Esophagus muscularis mucosa (tissue), 4 donors: ENCODE data around the gene STUM. TPM values are rescaled to one million over a fixed set of nuclear protein-coding genes. Genes with fewer than 3 reads are reported as not detected.
A peak's percentile ranks its signal among the peaks of the same experiment; 100 is the strongest.

Source experiments
- DNase-seq: peaks from one replicate; pipeline ENCODE4 v3.0.0-alpha.2; 2017; ENCODE audit errors: extremely low spot score
- H3K27ac ChIP-seq, 4 donors: fragments of 200-600 bp; sonication (generic); replicated peaks in 1 of 4; 1 replicate in 3 of 4; 2 replicates in 1 of 4; pipeline ENCODE4 v1.5.1; 2016 to 2019; ENCODE audit warnings: mild to moderate bottlenecking in 1 of 4
- H3K27me3 ChIP-seq, 4 donors: fragments of 200-600 bp; sonication (generic); one replicate each; pipeline versions ENCODE4 v1.5.1 to v1.6.0; 2016 to 2019
- H3K36me3 ChIP-seq, 4 donors: fragments of 200-600 bp; sonication (generic); one replicate each; pipeline ENCODE4 v1.5.1; 2016 to 2019
- H3K4me1 ChIP-seq, 4 donors: fragments of 200-600 bp; sonication (generic); one replicate each; pipeline ENCODE4 v1.5.1; 2016 to 2019
- H3K4me3 ChIP-seq, 4 donors: fragments of 200-600 bp; sonication (generic); 1 replicate in 2 of 4; 2 replicates in 2 of 4; pipeline ENCODE4 v1.5.1; 2016 to 2019; ENCODE audit warnings: mild to moderate bottlenecking in 4 of 4, moderate library complexity in 1 of 4
- H3K9me3 ChIP-seq, 4 donors: fragments of 200-600 bp; sonication (generic); 1 replicate in 3 of 4; 2 replicates in 1 of 4; pipeline ENCODE4 v1.5.1; 2016 to 2019
- CTCF ChIP-seq, 3 experiments: fragments of 200-600 bp in 2 of 3; fragments of 450-650 bp in 1 of 3; sonication (generic) in 2 of 3; IDR thresholded peaks; one replicate each; pipeline ENCODE4 v1.5.1; 2017 to 2019; ENCODE audit warnings: antibody characterized with exemption in 3 of 3, mild to moderate bottlenecking in 2 of 3, moderate library complexity in 1 of 3
- EP300 ChIP-seq: sonication (generic); formaldehyde crosslinking; IDR thresholded peaks from one replicate; pipeline ENCODE4 v1.6.1; 2017; ENCODE audit warnings: antibody characterized with exemption
- POLR2A ChIP-seq: fragments of 450-650 bp; IDR thresholded peaks from one replicate; pipeline ENCODE4 v1.6.1; 2017; ENCODE audit warnings: antibody characterized with exemption, moderate library complexity, mild to moderate bottlenecking, low read depth
- POLR2AphosphoS5 ChIP-seq, 2 donors: sonication (generic); formaldehyde crosslinking; IDR thresholded peaks; one replicate each; pipeline ENCODE4 v1.6.1; 2017; ENCODE audit warnings: antibody characterized with exemption in 2 of 2
- WGBS: methylation state at CpG from one replicate; pipeline ENCODE4 v1.1.5; 2018; 5-methylcytosine and 5-hydroxymethylcytosine counted together
- intact Hi-C: fragments of 100-400 bp; cut with DNase I; formaldehyde crosslinking; loops from one replicate; pipeline ENCODE4 v1.15.1; 2023
- total RNA-seq, 4 donors: library from RNA; depleted of rRNA; stranded (reverse); fragments of >200 nt; gene quantifications; one replicate each; pipeline versions ENCODE4 v1.1.0 to v1.2.1, GENCODE V29; 2016

The STUM gene
- total RNA-seq, 4 donors from 2014 or later, result 3.1 to 7.6 (median 6.3) TPM

- H3K27ac ChIP-seq, result no peak overlapping the region
- TF ChIP-seq POLR2A (no peak), POLR2AphosphoS5 (IDR thresholded peaks at IDR 0.05) (peak; percentile 50 to 72), CTCF (IDR thresholded peaks at IDR 0.05) (peak in 1 of 3 experiments; percentile 35), EP300 (no peak)
Measured at GRCh38 chr1:226650236-226650841, 101.8 kb downstream of the STUM start.

DNA sequence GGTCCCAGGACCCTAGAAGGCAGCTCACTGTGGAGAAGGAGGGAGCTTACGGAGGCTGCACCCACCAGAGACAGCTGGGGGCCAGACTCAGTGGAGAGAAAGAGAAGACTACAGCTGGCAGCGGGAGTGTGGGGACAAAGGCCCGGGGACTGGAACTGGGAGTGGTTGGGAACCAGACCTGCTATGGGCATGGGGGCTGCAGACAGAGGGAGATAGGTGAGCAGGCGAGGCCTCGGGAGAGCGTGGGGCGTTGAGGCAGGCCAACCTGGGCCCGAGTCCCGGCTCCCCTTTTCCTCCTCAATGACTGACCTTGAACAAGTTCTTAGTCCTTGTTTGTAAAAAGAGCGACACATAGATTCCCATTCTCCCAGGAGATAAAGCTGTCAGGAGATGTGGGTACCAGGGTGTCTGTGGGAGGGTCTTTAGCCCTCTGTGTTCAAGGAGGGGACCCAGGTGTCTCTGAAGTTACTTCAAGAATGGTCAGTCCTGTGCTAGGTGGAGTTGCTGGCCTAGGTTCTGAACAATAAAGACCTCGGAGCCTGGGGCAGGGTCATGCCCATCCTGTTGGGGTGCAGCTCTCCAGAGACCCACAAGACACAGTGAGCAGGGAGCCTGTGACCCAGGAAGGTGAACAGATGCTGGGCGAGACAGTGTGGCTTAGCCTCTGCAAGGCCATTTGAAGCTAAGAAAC is 102.6 kb downstream of the STUM start:
- DNase-seq, result no peak
- Histone ChIP-seq H3K9me3 (no peaks in the 10 kb centered on the region), H3K27me3 (no peaks in the 10 kb centered on the region), H3K4me3 (no peak overlapping the region), H3K4me1 (peaks cover 15 to 20% (median 17%) of the 10 kb centered on the region in 4 donors), H3K27ac (no peak overlapping the region), H3K36me3 (peaks cover 20 to 31% (median 27%) of the 10 kb centered on the region in 4 donors)
- no peak for TF ChIP-seq CTCF (IDR thresholded peaks at IDR 0.05)
- 91% methylated on average over 11 of the region's 12 CpGs for WGBS
- intact Hi-C loops, result loop anchor here (5.0 kb wide), 2 partner anchors 46 to 86 kb away; partner anchors contain the start of gene ITPKB

More at GRCh38 chr1:226650236-226650841, 101.8 kb downstream of the STUM start:
- Histone ChIP-seq H3K36me3 (peaks cover 20 to 38% (median 32%) of the 10 kb centered on the region in 4 donors), H3K4me1 (peaks cover 23 to 28% (median 26%) of the 10 kb centered on the region in 4 donors), H3K9me3 (no peaks in the 10 kb centered on the region), H3K27me3 (no peaks in the 10 kb centered on the region), H3K4me3 (no peak overlapping the region)
- WGBS, result 50% methylated on average over 10 of the region's 11 CpGs
- intact Hi-C loops, result loop anchor here (5.0 kb wide), 2 partner anchors 47 to 87 kb away; partner anchors contain the start of gene ITPKB
- no peak for DNase-seq

GRCh38 chr1:226651732-226652105 is 103.2 kb downstream of the STUM start:
- TF ChIP-seq POLR2A (no peak), POLR2AphosphoS5 (IDR thresholded peaks at IDR 0.05) (no peak), CTCF (IDR thresholded peaks at IDR 0.05) (no peak), EP300 (no peak)
- intact Hi-C loops, result loop anchor here (5.0 kb wide), 2 partner anchors 46 to 86 kb away; partner anchors contain the start of gene ITPKB

DNA sequence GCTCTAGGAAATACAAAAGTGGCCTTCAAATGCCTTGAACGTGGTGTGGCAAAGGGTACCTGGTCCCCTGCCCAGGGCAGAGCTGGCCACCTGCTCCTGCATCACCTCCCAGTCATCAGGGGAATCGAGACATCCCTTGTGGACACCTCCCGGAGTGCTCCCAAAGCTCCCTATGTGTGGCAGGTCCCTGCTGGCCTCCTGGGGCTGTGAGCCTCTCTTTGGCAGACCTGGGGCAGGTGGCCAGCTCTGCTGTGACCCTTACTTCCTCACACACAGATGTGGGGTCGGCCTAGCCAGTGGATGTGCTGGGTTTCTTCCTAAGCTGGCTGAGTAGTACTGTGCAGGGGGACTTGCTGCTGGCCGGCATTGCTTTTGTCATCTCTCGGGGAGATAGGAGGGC is 104.0 kb downstream of the STUM start:
- no peak for DNase-seq
- Histone ChIP-seq H3K36me3 (peaks cover 9 to 17% (median 13%) of the 10 kb centered on the region in 4 donors), H3K4me1 (peaks cover under 1 to 5% (median 3%) of the 10 kb centered on the region in 4 donors), H3K27me3 (no peaks in the 10 kb centered on the region), H3K27ac (no peak overlapping the region), H3K9me3 (no peaks in the 10 kb centered on the region), H3K4me3 (no peak overlapping the region)
- TF ChIP-seq CTCF (IDR thresholded peaks at IDR 0.05) (no peak), EP300 (no peak), POLR2AphosphoS5 (IDR thresholded peaks at IDR 0.05) (no peak), POLR2A (no peak)
- 86% methylated on average over 1 of the region's 6 CpGs for WGBS
- intact Hi-C loops, result loop anchor here (5.0 kb wide), 2 partner anchors 45 to 85 kb away; partner anchors contain the start of gene ITPKB

More at GRCh38 chr1:226651732-226652105, 103.2 kb downstream of the STUM start:
- H3K9me3 ChIP-seq, result no peaks in the 10 kb centered on the region
- H3K4me3 ChIP-seq, result no peak overlapping the region
- peaks cover 10 to 14% (median 12%) of the 10 kb centered on the region in 4 donors for H3K4me1 ChIP-seq
- no peak overlapping the region for H3K27ac ChIP-seq
- no peaks in the 10 kb centered on the region for H3K27me3 ChIP-seq
- H3K36me3 ChIP-seq, result peaks cover 18 to 26% (median 22%) of the 10 kb centered on the region in 4 donors
- 66% methylated on average over 4 of the region's 4 CpGs for WGBS
- no peak for DNase-seq
